Measurements from ENCODE around the gene TTYH3.

GRCh38 chr7:2692543-2692942 is 60.8 kb downstream of the TTYH3 start:
- no peak for TF ChIP-seq CTCF (IDR thresholded peaks at IDR 0.05)
- TF ChIP-seq POLR2A (IDR thresholded peaks at IDR 0.05), result no peak

Measured in thyroid gland (tissue), 4 donors.